D721Med (cell line): ENCODE measurements around the gene TOPAZ1.

Experiments
- DNase-seq: peaks from one replicate; pipeline ENCODE4 v3.0.0; 2011; ENCODE audit warnings: low spot score; ENCODE audit not compliant: insufficient read length
- FAIRE-seq: peaks from 2 replicates; lab custom pipeline; 2011; peaks lifted over from hg19 to GRCh38; lab: Jason Lieb, UNC
- CTCF ChIP-seq: IDR thresholded peaks from 2 replicates; pipeline ENCODE4 v1.5.1; 2012; ENCODE audit warnings: mild to moderate bottlenecking, control low read depth; ENCODE audit not compliant: insufficient read depth; ENCODE audit errors: missing control alignments

TOPAZ1 gene

GRCh38 chr3:44210967-44211366, 30.7 kb upstream of the TOPAZ1 start:
- no peak for FAIRE-seq
- no peak for TF ChIP-seq CTCF
- DNase-seq, result no peak

DNA sequence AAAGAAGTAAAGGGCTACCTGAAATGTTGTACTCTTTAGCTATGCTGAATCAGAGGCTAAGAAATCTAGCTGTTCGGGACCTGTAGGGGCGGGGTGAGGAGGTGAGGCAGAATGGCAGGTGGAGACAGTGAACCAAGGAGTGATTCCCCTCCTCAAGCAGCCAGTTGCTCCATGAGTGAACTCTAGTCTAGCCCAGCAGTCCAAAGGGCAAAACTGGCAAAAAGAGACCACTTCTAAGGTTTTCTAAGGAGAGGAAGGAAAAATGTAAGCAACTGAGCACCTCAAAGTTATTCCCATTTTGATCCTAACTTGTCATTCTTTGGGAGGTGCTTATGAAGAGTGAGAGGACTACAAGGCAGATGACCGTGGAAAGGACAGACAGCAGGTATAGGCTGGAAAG, 19.3 kb upstream of the TOPAZ1 start:
- DNase-seq (no peak), FAIRE-seq (no peak)
- no peak for TF ChIP-seq CTCF

DNA sequence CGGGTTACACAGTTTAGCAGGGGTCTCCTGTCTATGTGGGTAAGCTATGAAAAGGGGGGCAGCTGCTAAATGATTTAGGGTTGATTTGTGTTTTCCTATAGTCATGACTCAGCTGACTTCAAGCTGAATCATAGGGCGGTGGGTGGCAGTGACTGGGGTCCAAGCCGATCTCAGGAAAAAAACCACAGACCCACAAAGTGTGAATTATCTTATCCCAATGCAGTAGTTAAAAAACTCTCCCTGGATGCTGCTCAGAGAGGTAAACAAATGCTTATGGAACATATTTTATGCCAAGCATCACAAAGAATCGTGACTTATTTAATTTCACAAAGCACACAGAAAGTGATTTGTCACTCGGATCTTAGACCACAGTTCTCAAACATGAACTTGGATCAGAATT, 18.4 kb upstream of the TOPAZ1 start:
- no peak for DNase-seq
- no peak for FAIRE-seq
- TF ChIP-seq CTCF, result no peak

DNA sequence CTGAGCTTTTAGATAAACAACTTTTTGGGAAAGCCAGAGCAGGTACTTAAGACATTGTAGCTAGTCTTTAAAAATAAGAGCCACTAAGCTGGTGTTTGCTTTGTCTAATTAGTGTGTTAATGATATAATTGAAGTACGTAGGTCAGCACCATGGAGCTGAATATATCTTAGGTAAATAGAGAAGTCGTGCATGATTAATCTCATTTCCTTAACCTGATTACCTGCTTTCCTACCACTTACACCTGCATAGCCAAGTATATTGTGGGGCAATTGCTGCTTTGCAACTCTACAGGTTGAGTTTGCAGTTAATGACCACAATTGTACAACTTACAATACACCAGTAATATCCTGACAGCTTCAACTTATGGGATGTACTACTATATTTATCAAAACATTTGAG, 17.6 kb upstream of the TOPAZ1 start:
- FAIRE-seq (no peak), DNase-seq (no peak)
- no peak for TF ChIP-seq CTCF

- TF ChIP-seq CTCF, result no peak
- no peak for DNase-seq
- FAIRE-seq, result no peak
These were observed 15.1 kb upstream of the TOPAZ1 start for GRCh38 chr3:44226573-44226972.

DNA sequence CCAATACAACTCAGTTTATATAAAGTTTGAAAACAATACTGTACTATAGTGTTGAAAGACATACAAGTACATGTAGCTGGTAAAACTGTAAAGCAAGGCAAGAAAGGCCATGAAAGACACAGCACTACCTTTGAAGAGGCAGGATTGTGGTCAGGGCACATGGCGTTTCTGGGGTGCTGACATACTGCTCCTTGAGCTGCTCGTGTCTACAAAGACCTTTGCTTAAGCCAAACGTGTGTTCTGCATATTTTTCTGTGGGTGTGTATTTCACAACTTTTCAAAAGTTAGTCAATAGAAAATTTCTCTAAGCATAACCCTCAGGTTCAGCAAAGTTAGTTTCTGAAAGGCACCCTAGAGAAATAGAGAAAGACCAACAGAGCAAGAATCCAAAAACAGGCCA, 14.1 kb upstream of the TOPAZ1 start:
- DNase-seq (no peak), FAIRE-seq (no peak)
- TF ChIP-seq CTCF, result no peak

DNA sequence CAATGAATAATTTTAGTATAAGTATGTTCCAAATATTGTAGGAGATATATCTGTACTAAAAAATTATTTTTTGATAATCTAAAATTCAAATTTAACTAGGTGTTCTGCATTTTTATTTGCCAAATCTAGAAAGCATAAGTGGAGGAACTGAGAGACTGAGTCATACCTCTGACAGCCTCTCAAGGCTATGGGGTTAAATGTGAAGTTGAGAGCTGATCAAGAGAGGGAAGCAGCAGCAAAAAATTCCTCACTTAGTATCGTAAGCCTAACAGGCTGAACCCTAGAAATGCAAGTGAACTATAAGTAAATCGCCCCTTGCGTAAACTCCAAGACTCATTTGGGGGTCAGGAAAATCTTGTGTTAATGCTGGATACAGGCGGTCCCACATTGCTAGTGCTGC, 12.8 kb upstream of the TOPAZ1 start:
- DNase-seq, result no peak
- FAIRE-seq, result no peak
- no peak for TF ChIP-seq CTCF
